Osteocyte (in vitro differentiated cells): Measurements from ENCODE around the gene EXD2. TPM values are rescaled to one million over a fixed set of nuclear protein-coding genes. Genes with fewer than 3 reads are reported as not detected.

Experiments
- DNase-seq: peaks from one replicate; pipeline ENCODE4 v3.0.0; 2021; ENCODE audit warnings: mixed read lengths; ENCODE audit not compliant: unreplicated experiment; ENCODE audit errors: extremely low spot score
- H3K27ac Mint-ChIP-seq: one replicate; pipeline ENCODE4 v1.8.0; 2021; ENCODE audit warnings: mild to moderate bottlenecking, mixed read lengths; ENCODE audit not compliant: unreplicated experiment
- H3K27me3 Mint-ChIP-seq: one replicate; pipeline ENCODE4 v1.8.0; 2021; ENCODE audit warnings: mixed read lengths; ENCODE audit not compliant: unreplicated experiment
- H3K36me3 Mint-ChIP-seq: one replicate; pipeline ENCODE4 v1.8.0; 2021; ENCODE audit warnings: mixed read lengths; ENCODE audit not compliant: unreplicated experiment
- H3K4me1 Mint-ChIP-seq: one replicate; pipeline ENCODE4 v1.8.0; 2021; ENCODE audit warnings: mixed read lengths; ENCODE audit not compliant: unreplicated experiment
- H3K4me3 Mint-ChIP-seq: one replicate; pipeline ENCODE4 v1.8.0; 2021; ENCODE audit warnings: mild to moderate bottlenecking, moderate library complexity, mixed read lengths; ENCODE audit not compliant: unreplicated experiment
- H3K9me3 Mint-ChIP-seq: one replicate; pipeline ENCODE4 v1.8.0; 2021; ENCODE audit warnings: mixed read lengths; ENCODE audit not compliant: unreplicated experiment
- total RNA-seq: library from RNA; stranded (reverse); gene quantifications from 2 replicates; pipeline ENCODE4 v1.2.1, GENCODE V29; 2021
- TF ChIP-seq, protein P1 (sequence below): fragments of 200-600 bp; sonication (generic); IDR thresholded peaks from 2 replicates; pipeline ENCODE4 v1.5.0; 2021; ENCODE audit warnings: antibody characterized with exemption, mild to moderate bottlenecking, moderate library complexity

EXD2 gene
- total RNA-seq, 1 donor from 2014 or later, result 32.9 TPM

DNA sequence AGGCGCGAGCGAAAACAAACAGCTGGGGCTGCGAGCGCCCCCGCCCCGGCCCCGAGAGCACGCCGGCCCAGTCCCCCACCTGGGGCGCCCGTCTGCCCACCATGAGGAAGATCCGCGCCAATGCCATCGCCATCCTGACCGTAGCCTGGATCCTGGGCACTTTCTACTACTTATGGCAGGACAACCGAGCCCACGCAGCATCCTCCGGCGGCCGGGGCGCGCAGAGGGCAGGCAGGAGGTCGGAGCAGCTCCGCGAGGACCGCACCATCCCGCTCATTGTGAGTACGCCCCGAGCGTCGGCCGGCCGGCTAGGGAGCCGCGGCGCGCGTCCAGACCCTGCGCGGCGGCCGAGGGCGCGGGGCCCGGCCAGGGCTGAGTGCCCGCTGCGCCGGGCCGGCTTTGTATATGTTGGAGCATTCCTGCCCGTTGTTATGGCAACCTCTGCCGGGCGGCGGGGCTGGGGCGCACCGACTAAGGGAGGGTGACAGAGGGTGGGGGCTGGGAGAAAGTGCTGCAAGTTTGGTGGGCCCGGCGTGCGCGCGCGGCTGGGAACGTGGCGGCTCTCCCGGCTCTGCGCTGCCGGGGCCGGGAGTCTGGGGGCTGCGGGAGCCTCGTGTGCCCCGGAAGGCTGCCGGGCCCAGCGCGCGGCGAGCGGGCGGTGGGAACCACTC is 69.0 kb downstream of the EXD2 start:
- H3K27ac Mint-ChIP-seq, result no peak overlapping the region
- peak overlapping the region; percentile 75 for H3K4me3 Mint-ChIP-seq
- H3K4me1 Mint-ChIP-seq, result peaks cover 23% of the 10 kb centered on the region
- H3K36me3 Mint-ChIP-seq, result no peaks in the 10 kb centered on the region
- no peaks in the 10 kb centered on the region for H3K9me3 Mint-ChIP-seq
- H3K27me3 Mint-ChIP-seq, result peaks cover 6% of the 10 kb centered on the region
- DNase-seq, result no peak
- TF ChIP-seq, protein P1, sequence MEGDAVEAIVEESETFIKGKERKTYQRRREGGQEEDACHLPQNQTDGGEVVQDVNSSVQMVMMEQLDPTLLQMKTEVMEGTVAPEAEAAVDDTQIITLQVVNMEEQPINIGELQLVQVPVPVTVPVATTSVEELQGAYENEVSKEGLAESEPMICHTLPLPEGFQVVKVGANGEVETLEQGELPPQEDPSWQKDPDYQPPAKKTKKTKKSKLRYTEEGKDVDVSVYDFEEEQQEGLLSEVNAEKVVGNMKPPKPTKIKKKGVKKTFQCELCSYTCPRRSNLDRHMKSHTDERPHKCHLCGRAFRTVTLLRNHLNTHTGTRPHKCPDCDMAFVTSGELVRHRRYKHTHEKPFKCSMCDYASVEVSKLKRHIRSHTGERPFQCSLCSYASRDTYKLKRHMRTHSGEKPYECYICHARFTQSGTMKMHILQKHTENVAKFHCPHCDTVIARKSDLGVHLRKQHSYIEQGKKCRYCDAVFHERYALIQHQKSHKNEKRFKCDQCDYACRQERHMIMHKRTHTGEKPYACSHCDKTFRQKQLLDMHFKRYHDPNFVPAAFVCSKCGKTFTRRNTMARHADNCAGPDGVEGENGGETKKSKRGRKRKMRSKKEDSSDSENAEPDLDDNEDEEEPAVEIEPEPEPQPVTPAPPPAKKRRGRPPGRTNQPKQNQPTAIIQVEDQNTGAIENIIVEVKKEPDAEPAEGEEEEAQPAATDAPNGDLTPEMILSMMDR, result no peak

DNA sequence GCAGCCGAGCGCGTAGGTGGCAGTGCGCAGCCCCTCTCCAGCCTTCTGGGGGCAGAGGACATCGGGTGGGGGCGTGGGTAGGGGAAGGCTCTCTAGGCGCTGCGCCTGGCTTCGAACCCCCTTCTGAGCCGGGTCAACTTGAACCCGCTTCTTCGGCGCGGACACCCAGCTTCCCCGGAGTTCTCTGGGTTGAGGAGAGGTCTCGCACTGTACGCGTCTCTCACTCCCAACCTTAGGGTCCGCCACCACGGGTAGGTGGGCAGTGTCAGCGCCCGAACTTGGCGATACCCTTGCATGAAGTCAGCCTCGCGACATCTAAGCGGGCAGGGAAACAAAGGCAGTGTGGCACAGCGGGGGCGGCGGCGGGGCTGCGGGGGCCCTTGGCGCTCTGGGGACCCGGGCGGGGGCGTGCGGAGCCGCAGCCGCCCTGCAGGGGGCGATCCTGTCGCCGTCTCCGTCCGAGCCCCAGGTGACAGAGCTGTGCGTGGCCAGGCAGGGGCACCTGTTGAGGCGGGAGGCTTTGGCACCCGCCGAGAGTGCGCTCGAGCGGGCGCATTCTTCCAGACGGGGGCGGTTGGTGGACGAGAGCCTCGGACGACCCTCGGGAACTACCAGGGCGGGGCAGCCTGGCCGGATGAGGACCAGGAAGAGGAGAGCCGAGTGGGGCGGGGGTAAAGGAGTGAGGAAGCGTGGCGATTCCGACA is 69.7 kb downstream of the EXD2 start:
- Mint-ChIP-seq H3K27me3 (peaks cover 6% of the 10 kb centered on the region), H3K4me1 (peaks cover 23% of the 10 kb centered on the region), H3K27ac (no peak overlapping the region), H3K36me3 (no peaks in the 10 kb centered on the region), H3K9me3 (no peaks in the 10 kb centered on the region), H3K4me3 (peak overlapping the region; percentile 64)
- TF ChIP-seq, protein P1, result peak; percentile 79
- DNase-seq, result no peak

DNA sequence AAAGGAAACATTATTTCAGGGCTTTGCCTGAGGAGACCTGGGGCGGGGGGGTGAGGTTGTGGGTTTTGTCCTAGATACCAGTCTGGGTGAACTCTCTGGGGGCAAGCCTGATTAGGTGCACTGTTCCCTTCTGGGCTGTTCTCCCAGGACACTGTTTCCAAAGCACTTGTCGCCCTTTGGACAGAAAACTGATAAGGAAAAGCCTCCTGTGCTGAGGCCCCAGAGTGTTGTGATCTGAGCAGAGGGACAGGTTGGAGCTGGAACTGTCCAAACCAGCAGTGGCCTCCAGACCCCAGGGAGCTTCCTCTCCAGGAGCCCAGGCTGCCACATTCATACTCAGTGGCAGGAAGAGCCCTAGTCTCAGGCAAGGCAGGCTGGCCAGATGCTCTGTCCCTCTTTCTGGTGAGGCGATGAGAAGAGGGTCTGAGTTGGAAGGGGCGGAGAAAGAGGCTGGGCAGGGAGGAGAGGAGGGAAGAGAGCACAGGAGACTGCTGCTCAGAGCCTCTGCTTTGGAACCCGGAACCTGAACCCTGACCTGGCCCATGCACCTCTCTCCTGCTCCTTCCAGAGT is 70.5 kb downstream of the EXD2 start:
- no peaks in the 10 kb centered on the region for H3K36me3 Mint-ChIP-seq
- peak overlapping the region; percentile 14 for H3K27ac Mint-ChIP-seq
- peaks cover 6% of the 10 kb centered on the region for H3K27me3 Mint-ChIP-seq
- peaks cover 23% of the 10 kb centered on the region for H3K4me1 Mint-ChIP-seq
- no peak overlapping the region for H3K4me3 Mint-ChIP-seq
- H3K9me3 Mint-ChIP-seq, result no peaks in the 10 kb centered on the region
- TF ChIP-seq, protein P1, result no peak
- DNase-seq, result no peak

DNA sequence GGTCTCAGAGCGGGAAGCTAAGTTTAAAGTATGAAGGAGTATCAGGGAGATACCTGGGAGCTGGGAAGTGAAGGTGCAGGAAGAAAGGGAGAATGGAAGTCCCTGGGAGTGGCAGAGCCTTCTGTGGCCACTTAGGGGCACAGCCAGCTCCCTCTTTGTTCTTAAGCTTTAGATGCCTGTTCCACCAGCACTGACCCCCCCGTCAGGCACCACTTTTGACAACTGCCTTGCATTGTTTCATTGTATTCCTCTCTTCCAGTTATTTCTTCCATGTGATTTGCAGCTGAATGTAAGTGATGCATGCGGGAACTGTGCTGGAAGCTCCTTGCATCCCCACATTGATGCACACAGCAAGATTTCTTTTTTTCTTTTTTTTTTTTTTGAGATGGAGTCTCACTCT is 71.2 kb downstream of the EXD2 start:
- TF ChIP-seq, protein P1, result no peak
- DNase-seq, result no peak
- no peaks in the 10 kb centered on the region for H3K36me3 Mint-ChIP-seq
- peaks cover 6% of the 10 kb centered on the region for H3K27me3 Mint-ChIP-seq
- no peaks in the 10 kb centered on the region for H3K9me3 Mint-ChIP-seq
- H3K4me3 Mint-ChIP-seq, result no peak overlapping the region
- peaks cover 23% of the 10 kb centered on the region for H3K4me1 Mint-ChIP-seq
- H3K27ac Mint-ChIP-seq, result no peak overlapping the region

DNA sequence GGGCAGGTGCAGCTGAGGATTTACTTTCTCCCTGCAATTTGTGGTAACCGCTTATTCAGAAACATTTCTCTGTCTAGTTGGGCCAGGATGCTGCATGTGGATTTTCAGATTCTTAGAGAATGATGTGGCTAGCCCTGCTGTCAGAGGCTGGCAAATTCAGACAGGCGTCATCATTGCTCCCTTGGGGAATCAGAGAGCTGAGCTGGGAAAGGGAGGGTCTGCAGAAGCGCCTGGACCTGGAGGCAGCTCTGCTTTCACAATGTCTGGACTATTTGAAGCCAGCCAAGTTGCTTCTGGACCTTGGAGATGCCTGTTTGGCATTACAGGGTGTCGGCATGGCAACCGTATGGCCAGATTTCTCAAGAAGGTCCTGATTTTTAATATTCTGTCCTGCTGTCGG is 72.1 kb downstream of the EXD2 start:
- DNase-seq, result no peak
- Mint-ChIP-seq H3K9me3 (no peaks in the 10 kb centered on the region), H3K27me3 (peaks cover 6% of the 10 kb centered on the region), H3K27ac (no peak overlapping the region), H3K4me3 (no peak overlapping the region), H3K36me3 (no peaks in the 10 kb centered on the region), H3K4me1 (peaks cover 23% of the 10 kb centered on the region)
- TF ChIP-seq, protein P1, result no peak
